SJCRH30 (cell line): Measurements from ENCODE around the gene MAGEA4. TPM values are rescaled to one million over a fixed set of nuclear protein-coding genes. Genes with fewer than 3 reads are reported as not detected.
"Not testable (repeated sequence)": the region's sequence is repeated elsewhere in the genome, so short reads cannot be mapped to it uniquely, and the experiment has no call there.

Source experiments
- DNase-seq, 2 experiments: peaks; one replicate each; pipeline ENCODE4 v3.0.0-alpha.2; 2015 to 2020
- H3K27ac ChIP-seq: fragments of 250-450 bp; sonication (Bioruptor Pico); 2 replicates; pipeline ENCODE4 v1.5.1; 2020; ENCODE audit warnings: mild to moderate bottlenecking, moderate library complexity
- H3K27me3 ChIP-seq: fragments of 250-450 bp; sonication (Bioruptor Pico); 2 replicates; pipeline ENCODE4 v1.5.1; 2020; ENCODE audit warnings: mild to moderate bottlenecking, moderate library complexity
- H3K36me3 ChIP-seq: fragments of 250-450 bp; sonication (Bioruptor Pico); 2 replicates; pipeline ENCODE4 v1.5.1; 2020; ENCODE audit warnings: mild to moderate bottlenecking, moderate library complexity
- H3K4me1 ChIP-seq: fragments of 250-450 bp; sonication (Bioruptor Pico); 2 replicates; pipeline ENCODE4 v1.5.1; 2020; ENCODE audit warnings: mild to moderate bottlenecking, moderate library complexity
- H3K4me3 ChIP-seq: fragments of 250-450 bp; sonication (Bioruptor Pico); 2 replicates; pipeline ENCODE4 v1.5.1; 2020; ENCODE audit warnings: mild to moderate bottlenecking, moderate library complexity
- H3K9me3 ChIP-seq: fragments of 250-450 bp; sonication (Bioruptor Pico); replicated peaks from 2 replicates; pipeline ENCODE4 v1.5.1; 2020; ENCODE audit warnings: mild to moderate bottlenecking, moderate library complexity
- total RNA-seq: library from RNA; depleted of rRNA; stranded (reverse); fragments of >200 nt; shearing (Covaris generic); gene quantifications from 2 replicates; pipeline ENCODE4 v1.2.3, GENCODE V29; 2014

MAGEA4 gene
- total RNA-seq, 1 experiment from 2014 or later = not detected

DNA sequence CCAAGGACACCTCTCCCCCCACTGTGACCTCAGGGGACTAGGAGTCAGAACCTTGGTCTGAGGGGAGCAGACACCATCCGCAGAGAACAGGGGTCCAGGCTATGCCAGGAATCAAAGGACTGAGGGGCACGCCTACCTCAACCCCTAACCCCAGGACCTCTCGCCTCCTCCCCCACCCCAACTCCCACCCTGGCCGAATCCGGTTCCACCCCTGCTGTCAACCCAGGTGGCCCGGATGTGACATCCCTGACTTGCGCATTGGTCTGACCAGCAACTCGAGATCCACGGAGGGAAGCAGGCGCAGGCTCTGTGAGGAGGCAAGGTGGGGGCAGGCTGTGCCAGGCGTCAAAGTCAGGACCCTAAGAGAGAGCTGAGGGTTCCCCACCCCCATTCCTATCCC, 468 bp upstream of the MAGEA4 start:
- Histone ChIP-seq H3K9me3 (no peaks in the 10 kb centered on the region), H3K27ac (no peak overlapping the region), H3K27me3 (no peaks in the 10 kb centered on the region), H3K4me3 (no peak overlapping the region), H3K36me3 (no peaks in the 10 kb centered on the region), H3K4me1 (no peaks in the 10 kb centered on the region)
- DNase-seq = no peak

GRCh38 chrX:151918736-151919135, 6.0 kb downstream of the MAGEA4 start:
- not testable (repeated sequence) for H3K9me3 ChIP-seq, H3K4me1 ChIP-seq, H3K36me3 ChIP-seq, DNase-seq, H3K27me3 ChIP-seq, H3K4me3 ChIP-seq, H3K27ac ChIP-seq

DNA sequence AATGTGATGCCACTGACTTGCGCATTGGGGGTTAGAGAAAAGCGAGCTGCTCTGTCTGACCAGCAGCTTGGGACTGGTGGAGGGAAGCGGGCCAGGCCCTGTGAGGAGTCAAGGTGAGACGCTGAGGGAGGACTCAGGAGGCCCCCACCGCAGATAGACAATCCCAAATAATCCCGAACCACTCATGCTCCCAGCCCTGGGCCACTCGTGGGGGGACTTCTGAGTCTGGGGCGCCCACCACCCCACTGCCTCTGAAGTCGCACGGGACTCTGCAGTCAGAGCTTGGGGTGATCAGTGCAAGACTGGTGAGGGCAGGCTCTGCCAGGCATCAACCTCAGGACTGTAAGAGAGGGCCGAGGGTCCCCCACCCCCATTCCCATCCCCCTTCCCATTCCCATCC, 6.9 kb downstream of the MAGEA4 start:
- no peaks in the 10 kb centered on the region for H3K27me3 ChIP-seq
- H3K27ac ChIP-seq = no peak overlapping the region
- no peaks in the 10 kb centered on the region for H3K9me3 ChIP-seq
- H3K4me3 ChIP-seq = no peak overlapping the region
- DNase-seq = no peak
- H3K36me3 ChIP-seq = no peaks in the 10 kb centered on the region
- H3K4me1 ChIP-seq = no peaks in the 10 kb centered on the region

- Histone ChIP-seq H3K4me3 (no peak overlapping the region), H3K36me3 (no peaks in the 10 kb centered on the region), H3K4me1 (no peaks in the 10 kb centered on the region), H3K27me3 (no peaks in the 10 kb centered on the region), H3K27ac (no peak overlapping the region), H3K9me3 (no peaks in the 10 kb centered on the region)
- DNase-seq = no peak
Measured at GRCh38 chrX:151920101-151920500, 7.4 kb downstream of the MAGEA4 start.

GRCh38 chrX:151920530-151920929, 7.8 kb downstream of the MAGEA4 start:
- no peak overlapping the region for H3K27ac ChIP-seq
- DNase-seq = no peak
- H3K27me3 ChIP-seq = no peaks in the 10 kb centered on the region
- no peaks in the 10 kb centered on the region for H3K4me1 ChIP-seq
- H3K36me3 ChIP-seq = no peaks in the 10 kb centered on the region
- no peak overlapping the region for H3K4me3 ChIP-seq
- H3K9me3 ChIP-seq = no peaks in the 10 kb centered on the region

DNA sequence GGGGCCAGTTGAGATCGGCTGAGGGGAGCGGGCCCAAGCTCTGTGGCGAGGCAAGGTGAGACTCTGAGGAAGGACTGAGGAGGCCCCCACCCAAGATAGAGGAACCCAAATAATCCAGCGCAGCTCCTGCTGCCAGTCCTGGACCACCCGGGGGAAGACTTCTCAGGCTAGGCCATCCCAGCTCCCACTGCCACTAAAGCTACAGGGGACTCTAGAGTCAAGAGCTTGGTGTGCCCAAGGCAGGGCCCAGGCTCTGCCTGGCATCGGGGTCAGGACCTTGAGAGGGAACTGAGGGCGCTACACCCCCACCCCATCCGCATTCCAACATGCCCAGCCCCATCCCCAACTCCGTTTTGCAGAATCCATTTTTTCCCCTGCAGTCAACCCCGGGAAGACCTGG, 8.6 kb downstream of the MAGEA4 start:
- no peaks in the 10 kb centered on the region for H3K27me3 ChIP-seq
- no peaks in the 10 kb centered on the region for H3K4me1 ChIP-seq
- H3K27ac ChIP-seq = no peak overlapping the region
- H3K36me3 ChIP-seq = no peaks in the 10 kb centered on the region
- no peak for DNase-seq
- no peak overlapping the region for H3K4me3 ChIP-seq
- H3K9me3 ChIP-seq = no peaks in the 10 kb centered on the region

DNA sequence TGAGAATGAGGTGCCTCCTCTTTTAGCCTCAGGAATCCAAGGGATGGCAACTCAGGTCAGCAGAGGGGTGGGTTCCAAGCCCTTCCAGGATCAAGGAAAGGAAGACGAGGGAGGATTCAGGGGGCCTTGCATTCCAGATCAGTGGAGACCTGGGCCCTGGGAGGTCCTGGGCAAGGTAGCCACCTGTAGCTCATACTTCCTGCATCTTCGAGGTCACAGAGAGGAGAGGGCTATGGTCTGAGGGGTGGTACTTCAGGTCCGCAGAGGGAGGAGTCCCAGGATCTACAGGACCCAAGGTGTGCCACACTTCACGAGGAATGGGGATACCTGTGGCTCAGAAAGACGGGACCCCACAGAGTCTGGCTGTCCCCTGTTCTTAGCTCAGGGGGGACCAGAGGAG, 9.2 kb downstream of the MAGEA4 start:
- H3K4me3 ChIP-seq = no peak overlapping the region
- no peak overlapping the region for H3K27ac ChIP-seq
- no peaks in the 10 kb centered on the region for H3K27me3 ChIP-seq
- H3K4me1 ChIP-seq = no peaks in the 10 kb centered on the region
- no peaks in the 10 kb centered on the region for H3K9me3 ChIP-seq
- no peak for DNase-seq
- H3K36me3 ChIP-seq = no peaks in the 10 kb centered on the region

GRCh38 chrX:151922692-151923091, 10.0 kb downstream of the MAGEA4 start:
- no peaks in the 10 kb centered on the region for H3K4me1 ChIP-seq
- no peaks in the 10 kb centered on the region for H3K27me3 ChIP-seq
- no peak for DNase-seq
- H3K27ac ChIP-seq = no peak overlapping the region
- no peak overlapping the region for H3K4me3 ChIP-seq
- no peaks in the 10 kb centered on the region for H3K9me3 ChIP-seq
- H3K36me3 ChIP-seq = no peaks in the 10 kb centered on the region

GRCh38 chrX:151923648-151924047, 11.0 kb downstream of the MAGEA4 start:
- Histone ChIP-seq H3K4me1 (no peaks in the 10 kb centered on the region), H3K27me3 (no peaks in the 10 kb centered on the region), H3K27ac (no peak overlapping the region), H3K9me3 (no peaks in the 10 kb centered on the region), H3K4me3 (no peak overlapping the region), H3K36me3 (no peaks in the 10 kb centered on the region)
- DNase-seq = no peak

DNA sequence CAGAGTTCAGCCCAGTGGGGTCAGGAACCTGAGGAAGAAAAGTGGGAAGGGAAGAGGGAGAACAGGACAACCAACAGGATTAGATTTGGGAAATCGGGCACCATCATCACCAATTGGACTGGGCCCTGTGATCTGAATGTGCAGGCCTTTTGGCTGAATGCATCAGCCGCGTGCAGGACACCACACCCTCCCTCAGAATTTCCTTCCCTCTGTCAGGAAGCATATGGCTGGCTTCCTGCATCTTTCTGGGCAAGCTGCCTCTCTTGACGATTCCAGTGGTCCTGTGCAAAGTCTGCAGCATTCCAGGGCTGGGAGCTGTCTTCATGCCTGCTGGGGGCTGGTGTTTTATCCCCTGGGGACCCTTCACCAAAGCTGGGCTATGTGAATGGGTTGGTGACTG, 16.4 kb downstream of the MAGEA4 start:
- Histone ChIP-seq H3K9me3 (no peaks in the 10 kb centered on the region), H3K4me3 (no peak overlapping the region), H3K36me3 (no peaks in the 10 kb centered on the region), H3K4me1 (no peaks in the 10 kb centered on the region), H3K27me3 (no peaks in the 10 kb centered on the region), H3K27ac (no peak overlapping the region)
- DNase-seq = no peak

DNA sequence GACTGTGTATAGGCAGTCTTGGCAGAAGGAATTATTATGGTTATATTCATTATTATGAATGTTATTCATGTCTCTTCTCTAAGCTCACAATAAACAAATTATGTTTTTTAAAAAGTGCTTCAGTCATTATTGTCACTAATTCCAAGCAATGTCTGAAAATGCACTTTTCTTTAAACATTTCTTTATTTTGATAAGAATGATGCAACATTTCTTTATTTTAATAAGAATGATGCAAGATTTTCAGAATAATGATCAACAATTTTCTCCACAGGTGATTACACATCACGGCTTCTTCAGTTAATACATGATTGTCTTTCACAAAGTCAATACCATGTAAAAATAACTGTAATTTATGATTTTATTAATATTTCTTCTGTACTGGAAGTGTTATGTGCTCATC, 22.7 kb downstream of the MAGEA4 start:
- no peaks in the 10 kb centered on the region for H3K27me3 ChIP-seq
- no peak overlapping the region for H3K27ac ChIP-seq
- no peaks in the 10 kb centered on the region for H3K9me3 ChIP-seq
- no peak for DNase-seq
- no peak overlapping the region for H3K4me3 ChIP-seq
- no peaks in the 10 kb centered on the region for H3K36me3 ChIP-seq
- no peaks in the 10 kb centered on the region for H3K4me1 ChIP-seq

DNA sequence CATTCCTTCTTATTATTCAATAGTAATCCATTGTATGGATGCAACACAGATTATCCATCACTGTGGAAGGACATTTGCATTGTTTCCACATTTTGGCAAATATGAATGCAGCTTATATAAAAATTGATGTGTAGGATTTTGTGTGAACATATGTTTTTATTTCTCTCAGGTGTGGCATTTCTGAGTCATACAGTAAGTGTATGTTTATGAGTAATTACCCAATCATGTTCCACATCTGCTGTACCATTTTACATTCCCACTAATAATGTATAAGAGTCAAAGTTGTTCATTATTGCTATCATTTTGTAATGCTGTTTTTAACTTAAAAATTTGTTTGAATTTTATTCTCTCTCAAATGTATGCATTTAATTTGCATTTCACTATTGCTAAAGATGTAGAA, 25.5 kb downstream of the MAGEA4 start:
- H3K4me1 ChIP-seq = no peaks in the 10 kb centered on the region
- H3K4me3 ChIP-seq = no peak overlapping the region
- H3K9me3 ChIP-seq = no peaks in the 10 kb centered on the region
- no peak overlapping the region for H3K27ac ChIP-seq
- no peak for DNase-seq
- no peaks in the 10 kb centered on the region for H3K36me3 ChIP-seq
- no peaks in the 10 kb centered on the region for H3K27me3 ChIP-seq

- no peak overlapping the region for H3K27ac ChIP-seq
- no peaks in the 10 kb centered on the region for H3K9me3 ChIP-seq
- no peaks in the 10 kb centered on the region for H3K36me3 ChIP-seq
- H3K4me3 ChIP-seq = no peak overlapping the region
- no peaks in the 10 kb centered on the region for H3K27me3 ChIP-seq
- H3K4me1 ChIP-seq = no peaks in the 10 kb centered on the region
- DNase-seq = no peak
Measured at GRCh38 chrX:151954730-151955129, 42.0 kb downstream of the MAGEA4 start.

DNA sequence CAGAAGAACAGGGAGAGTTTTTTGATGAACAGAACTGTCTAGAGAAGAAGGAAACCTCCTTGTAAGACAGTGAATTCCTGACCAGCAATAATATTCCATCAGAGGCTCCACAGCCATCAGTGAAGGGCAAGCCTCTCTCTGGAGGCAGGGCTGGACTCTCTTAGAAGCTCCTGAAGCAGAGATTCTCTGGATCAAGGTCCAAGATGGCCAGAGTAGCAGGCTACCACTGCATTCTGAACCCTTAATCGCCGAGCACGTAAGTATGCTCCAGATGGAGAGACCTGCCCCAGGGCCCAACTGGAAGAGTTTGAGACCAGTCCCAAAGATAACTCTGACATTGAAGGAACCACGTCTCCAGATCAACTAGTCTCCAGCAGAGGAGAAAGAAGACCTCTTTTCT, 45.4 kb downstream of the MAGEA4 start:
- Histone ChIP-seq H3K4me3 (no peak overlapping the region), H3K4me1 (no peaks in the 10 kb centered on the region), H3K9me3 (no peaks in the 10 kb centered on the region), H3K27me3 (no peaks in the 10 kb centered on the region), H3K36me3 (no peaks in the 10 kb centered on the region), H3K27ac (no peak overlapping the region)
- DNase-seq = no peak

DNA sequence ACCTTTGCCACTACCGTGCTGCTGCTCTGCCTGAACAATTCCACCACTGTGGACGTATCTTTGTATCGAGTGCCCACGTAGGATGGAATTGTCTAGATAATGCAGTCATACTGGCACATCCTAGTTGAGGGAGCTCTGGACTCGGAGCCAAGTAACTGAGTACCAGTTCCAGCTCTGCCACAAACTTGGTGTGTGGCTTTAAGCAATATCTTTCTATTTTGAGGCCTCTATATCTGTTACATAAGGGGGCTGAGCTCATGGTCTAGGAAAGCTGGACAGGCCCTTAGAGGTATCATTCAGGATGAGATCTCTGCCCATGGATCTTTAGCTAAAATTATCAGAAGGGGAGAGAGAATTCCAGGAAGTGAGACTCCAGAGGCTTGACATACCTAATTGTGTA, 49.3 kb downstream of the MAGEA4 start:
- H3K9me3 ChIP-seq = no peaks in the 10 kb centered on the region
- H3K27ac ChIP-seq = no peak overlapping the region
- no peaks in the 10 kb centered on the region for H3K27me3 ChIP-seq
- no peaks in the 10 kb centered on the region for H3K4me1 ChIP-seq
- no peak overlapping the region for H3K4me3 ChIP-seq
- no peak for DNase-seq
- no peaks in the 10 kb centered on the region for H3K36me3 ChIP-seq

GRCh38 chrX:151966236-151966635, 53.5 kb downstream of the MAGEA4 start:
- H3K4me3 ChIP-seq = no peak overlapping the region
- H3K9me3 ChIP-seq = no peaks in the 10 kb centered on the region
- no peaks in the 10 kb centered on the region for H3K4me1 ChIP-seq
- H3K36me3 ChIP-seq = 0 out of 2 replicates have a peak, but pooled peaks cover 2% of the 10 kb centered on the region
- H3K27me3 ChIP-seq = no peaks in the 10 kb centered on the region
- no peak for DNase-seq
- no peak overlapping the region for H3K27ac ChIP-seq

DNA sequence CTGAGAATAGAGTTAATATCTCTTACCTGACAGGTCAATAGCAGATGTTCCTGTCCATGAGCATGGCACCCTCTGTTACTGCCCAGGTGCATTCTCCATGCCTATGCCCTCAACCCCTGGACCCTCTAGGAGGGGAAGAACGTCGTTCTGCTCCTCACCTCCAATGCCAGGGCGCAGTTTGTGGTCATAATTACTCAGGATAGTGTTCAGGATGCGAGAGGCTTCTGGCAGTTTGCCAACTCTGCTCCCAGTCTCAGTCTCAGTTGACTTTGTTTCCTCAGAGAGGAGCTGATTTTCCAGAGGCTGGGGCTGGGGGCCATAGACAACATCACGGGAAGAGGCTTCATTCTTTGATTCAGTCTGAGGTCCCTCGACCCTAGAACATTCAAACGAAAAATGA, 57.3 kb downstream of the MAGEA4 start:
- Histone ChIP-seq H3K36me3 (0 out of 2 replicates have a peak, but pooled peaks cover 2% of the 10 kb centered on the region), H3K27ac (no peak overlapping the region), H3K4me1 (no peaks in the 10 kb centered on the region), H3K4me3 (no peak overlapping the region), H3K9me3 (no peaks in the 10 kb centered on the region), H3K27me3 (no peaks in the 10 kb centered on the region)
- DNase-seq = no peak
